ENCODE measurements around the gene AGAP2.

GRCh38 chr12:57751432-57751787, 12.9 kb upstream of the AGAP2 start:
- TF ChIP-seq, protein P1, sequence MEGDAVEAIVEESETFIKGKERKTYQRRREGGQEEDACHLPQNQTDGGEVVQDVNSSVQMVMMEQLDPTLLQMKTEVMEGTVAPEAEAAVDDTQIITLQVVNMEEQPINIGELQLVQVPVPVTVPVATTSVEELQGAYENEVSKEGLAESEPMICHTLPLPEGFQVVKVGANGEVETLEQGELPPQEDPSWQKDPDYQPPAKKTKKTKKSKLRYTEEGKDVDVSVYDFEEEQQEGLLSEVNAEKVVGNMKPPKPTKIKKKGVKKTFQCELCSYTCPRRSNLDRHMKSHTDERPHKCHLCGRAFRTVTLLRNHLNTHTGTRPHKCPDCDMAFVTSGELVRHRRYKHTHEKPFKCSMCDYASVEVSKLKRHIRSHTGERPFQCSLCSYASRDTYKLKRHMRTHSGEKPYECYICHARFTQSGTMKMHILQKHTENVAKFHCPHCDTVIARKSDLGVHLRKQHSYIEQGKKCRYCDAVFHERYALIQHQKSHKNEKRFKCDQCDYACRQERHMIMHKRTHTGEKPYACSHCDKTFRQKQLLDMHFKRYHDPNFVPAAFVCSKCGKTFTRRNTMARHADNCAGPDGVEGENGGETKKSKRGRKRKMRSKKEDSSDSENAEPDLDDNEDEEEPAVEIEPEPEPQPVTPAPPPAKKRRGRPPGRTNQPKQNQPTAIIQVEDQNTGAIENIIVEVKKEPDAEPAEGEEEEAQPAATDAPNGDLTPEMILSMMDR (IDR thresholded peaks at IDR 0.05): no peak
- TF ChIP-seq POLR2A (IDR thresholded peaks at IDR 0.05): no peak
